Measurements from ENCODE around the gene NXPH2.
"Not testable (repeated sequence)": the region's sequence is repeated elsewhere in the genome, so short reads cannot be mapped to it uniquely, and the experiment has no call there.

Gene NXPH2

DNA sequence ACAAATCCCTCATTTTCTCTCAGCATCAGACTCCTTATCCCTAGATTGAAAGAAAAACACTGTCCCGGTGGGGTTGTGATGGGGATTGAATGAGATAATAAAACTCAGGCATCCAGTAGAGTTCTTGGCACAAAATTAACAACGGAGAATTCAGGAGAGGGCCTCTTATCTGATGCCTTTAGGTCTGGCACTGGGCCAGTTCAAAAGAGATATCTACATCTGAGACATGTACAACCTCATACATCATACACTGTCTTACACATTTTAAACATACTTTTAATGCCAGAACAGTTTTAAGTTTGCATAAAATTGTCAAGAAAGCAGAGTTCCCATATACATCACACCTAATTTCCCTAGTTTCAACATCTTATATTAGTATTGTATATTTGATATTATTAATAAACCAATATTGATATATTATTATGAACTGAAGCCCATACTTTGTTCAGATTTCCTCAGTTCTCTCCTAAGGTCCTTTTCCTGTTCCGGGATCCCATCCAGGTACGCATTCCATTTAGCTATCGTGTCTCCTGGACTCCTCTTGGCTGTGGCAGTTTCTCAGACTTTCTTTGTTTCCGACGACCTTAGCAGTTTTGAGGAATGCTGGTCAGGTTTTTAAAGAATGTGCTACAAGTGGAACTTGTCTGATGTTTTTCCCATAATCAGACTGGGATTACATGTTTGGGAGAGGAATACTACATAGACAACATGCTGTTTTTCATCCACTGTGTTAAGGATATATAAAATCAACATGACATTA, 27.8 kb downstream of the NXPH2 start:
- DNase-seq = no peak

DNA sequence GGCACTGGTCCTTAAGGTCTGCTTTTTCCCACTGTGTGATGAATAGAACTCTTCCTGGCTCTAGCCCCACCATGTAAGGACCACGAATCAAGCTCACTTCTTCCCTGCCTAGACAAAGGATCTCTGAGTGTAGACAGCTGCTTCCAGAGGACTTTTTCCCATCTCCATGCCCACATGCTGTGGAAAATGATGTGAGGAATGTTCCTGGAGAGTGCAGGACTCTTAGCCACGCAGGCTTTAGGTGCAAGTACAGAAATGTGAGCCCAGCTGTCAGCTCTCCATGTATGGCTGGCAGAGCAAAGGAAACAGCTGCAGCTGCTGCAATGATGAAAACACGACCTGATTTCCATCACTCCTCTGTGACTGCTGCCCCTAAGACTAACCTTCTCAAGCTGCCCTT, 35.5 kb downstream of the NXPH2 start:
- DNase-seq = no peak

DNA sequence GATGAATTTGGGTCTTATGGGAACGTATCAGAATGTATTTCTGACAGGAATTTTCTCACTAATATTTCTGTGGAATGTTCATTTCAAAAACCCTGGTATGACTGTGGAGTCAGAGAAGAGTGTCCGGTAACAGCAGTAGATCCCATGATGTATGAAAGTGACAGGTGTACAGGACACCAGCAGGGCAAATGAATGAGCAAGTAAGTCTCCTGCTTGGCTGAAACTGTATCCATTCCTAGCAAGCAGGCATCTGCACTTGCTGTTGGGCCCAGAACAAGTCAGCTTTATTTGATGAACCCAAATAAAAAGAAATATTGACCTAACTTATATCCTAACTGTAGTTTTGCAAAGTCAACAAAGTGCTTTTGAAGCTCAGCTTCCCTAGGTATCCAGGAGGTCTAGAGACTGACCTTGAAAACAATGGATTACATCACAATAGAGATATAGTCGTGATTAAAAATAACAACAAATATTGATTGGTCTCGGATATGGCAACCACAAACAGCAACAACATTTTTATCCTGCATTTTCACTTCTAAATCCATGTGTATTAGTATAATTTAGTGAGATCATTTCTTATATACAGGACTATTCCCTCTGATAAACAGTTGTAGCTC, 37.6 kb downstream of the NXPH2 start:
- DNase-seq = no peak

DNA sequence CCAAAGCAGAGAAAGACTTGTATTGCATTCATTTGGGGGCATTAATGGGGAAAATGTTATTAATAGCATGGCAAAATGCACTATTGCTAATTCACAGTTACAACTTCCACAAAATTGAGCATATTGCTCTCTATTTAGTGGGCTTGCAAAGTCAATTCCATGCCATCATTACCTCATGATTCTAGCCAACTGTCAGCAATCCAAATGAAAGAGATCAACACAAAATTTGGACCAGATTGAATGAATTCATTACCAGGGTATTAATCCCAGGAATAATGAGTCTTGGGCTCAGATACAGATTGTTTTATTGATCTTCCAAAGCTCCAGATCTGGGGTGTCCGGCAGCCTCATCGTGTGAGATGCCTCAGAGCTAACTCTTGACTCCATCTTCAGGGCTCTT, 38.3 kb downstream of the NXPH2 start:
- no peak for DNase-seq

DNA sequence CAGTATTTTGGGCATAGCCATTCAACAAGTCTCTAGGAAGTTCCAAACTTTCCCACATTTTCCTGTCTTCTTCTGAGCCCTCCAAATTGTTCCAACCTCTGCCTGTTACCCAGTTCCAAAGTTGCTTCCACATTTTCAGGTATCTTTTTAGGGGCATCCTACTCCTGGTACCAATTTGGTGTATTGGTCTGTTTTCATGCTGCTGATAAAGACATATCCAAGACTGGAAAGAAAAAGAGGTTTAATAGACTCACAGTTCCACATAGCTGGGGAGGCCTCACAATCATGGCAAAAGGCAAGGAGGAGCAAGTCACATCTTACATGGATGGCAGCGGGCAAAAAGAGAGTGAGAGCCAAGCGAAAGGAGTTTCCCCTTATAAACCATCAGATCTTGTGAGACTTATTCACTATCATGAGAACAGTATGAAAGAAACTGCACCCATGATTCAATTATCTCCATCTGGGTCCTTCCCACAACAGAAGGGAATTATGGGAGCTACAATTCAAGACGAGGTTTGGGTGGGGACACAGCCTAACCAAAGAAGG, 43.1 kb downstream of the NXPH2 start:
- not testable (repeated sequence) for DNase-seq

DNA sequence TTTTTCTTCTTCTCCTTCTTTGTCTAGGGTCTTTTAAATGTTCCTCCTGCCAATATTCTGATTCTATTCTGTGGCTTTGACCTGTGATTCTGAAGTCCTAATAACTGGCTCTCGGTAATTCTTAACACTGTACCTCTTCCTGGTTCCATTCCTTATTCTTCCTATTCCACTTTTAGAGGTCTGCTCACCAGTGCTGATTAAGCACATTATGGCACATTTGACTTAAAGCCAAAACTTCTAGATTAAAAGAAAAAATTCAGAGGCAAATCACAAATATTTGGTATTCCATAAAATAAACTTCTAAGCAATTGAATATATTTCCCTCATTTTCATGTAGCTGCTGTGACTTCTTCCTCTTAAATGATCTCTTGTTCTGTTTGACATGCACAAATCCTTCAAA, 47.5 kb downstream of the NXPH2 start:
- DNase-seq = no peak

DNA sequence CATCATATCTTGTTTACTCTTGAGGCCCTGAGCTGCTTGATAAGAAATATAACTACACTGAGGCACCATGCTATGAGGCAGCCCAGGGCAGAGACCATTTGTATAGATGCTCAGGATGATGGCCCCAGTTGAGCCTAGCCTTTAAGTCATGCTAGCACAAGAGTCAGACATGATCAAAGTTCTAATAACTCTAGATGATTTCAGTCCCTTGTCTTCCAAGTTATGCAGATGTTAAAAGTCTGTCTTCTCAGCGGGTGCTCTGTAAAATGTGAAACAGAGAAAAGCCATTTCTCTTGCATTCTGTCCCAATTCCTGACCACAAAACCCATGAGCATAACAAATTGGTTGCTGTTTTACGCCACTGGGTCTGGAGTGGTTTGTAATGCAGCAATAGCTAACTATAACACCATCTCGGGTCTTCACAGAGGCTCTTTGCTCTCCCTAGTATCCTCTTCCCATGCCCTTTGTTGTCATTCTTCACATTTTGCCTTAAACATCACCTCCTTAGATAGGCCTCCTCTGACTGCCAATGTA, 49.6 kb downstream of the NXPH2 start:
- no peak for DNase-seq

DNA sequence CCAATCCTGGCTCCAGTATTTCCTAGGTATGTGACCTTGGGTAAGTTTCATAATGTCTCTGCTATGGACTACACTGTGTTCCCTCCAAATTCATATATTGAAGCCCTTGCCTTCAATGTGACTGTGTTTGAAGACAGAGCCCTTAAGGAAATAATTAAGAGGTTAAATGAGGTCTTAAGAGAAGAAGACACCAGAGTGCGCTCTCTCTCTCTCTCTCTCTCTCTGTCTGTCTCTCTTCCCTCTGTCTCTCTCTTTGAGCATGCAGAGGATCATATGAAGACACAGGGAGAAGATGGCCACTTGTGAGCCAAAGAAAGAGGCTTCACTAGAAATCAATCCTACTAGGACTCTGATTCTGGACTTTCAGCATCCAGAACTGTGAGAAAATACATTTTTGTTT, 52.2 kb downstream of the NXPH2 start:
- DNase-seq = no peak

DNA sequence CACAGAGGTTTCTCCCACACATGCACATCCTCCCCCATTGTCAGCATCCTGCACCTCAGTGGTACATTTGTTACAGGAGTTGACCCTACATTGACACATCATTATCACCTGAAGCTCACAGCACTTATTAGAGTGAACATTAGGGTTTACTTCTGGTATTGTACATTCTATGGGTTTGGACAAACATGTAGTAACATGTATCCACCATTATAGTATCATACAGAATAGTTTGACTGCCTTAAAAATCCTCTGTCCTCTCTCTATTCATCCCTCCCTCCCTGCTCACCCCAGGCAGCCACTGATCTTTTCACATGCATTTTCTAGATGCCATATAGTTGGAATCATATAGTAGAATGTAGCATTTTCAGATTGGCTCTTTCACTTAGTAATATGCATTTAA, 53.5 kb downstream of the NXPH2 start:
- no peak for DNase-seq

DNA sequence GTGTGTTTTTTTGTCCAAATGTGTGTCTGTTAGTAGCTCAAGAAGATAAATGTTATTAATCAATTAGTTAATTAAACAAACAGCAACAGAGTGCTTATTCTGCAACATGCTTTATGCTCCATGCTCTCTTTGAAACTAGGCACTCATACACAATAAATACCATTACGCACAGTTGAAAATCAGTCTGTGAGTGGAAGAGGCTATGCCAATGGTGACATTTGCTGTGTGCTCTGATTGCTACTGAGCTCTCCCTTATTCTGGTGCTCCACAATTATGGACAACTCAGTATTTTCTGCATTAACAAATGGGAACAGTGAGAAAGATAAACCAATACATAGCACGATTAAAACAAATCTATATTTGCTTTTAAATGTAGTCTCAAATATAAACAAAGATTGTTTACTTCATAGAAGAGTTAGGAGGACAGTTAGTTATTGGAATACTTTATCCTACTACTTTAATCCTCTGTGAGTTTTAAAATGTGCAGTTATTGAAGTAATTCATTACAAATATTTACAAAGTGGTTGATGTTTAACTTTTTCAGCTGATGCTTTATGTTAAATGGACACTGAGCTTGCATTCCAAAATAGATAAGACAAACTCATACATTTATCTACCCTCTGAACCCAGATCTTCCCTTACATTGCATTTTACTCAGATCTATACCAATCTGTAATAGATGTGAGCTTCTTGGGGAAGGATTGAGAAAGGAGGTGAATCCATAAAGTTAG, 55.3 kb downstream of the NXPH2 start:
- no peak for DNase-seq

DNA sequence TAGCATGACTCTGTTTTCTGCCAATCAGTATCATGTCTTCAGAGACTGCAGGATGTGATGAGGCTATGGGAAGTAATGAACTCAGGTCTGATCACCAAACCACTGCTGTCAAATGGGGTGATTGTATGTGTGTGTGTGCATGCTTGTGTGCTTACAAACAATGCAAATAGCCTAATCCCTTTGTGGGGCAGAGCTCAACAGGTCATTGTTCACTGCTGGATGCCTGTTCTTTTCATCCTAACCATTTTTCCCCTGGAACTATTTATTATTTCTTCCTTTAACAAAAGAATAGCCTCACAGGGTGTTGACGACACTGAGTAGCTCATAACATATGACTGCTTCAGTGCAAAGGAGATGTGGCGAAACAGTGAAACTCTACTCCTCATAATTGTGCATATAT, 55.9 kb downstream of the NXPH2 start:
- no peak for DNase-seq

DNA sequence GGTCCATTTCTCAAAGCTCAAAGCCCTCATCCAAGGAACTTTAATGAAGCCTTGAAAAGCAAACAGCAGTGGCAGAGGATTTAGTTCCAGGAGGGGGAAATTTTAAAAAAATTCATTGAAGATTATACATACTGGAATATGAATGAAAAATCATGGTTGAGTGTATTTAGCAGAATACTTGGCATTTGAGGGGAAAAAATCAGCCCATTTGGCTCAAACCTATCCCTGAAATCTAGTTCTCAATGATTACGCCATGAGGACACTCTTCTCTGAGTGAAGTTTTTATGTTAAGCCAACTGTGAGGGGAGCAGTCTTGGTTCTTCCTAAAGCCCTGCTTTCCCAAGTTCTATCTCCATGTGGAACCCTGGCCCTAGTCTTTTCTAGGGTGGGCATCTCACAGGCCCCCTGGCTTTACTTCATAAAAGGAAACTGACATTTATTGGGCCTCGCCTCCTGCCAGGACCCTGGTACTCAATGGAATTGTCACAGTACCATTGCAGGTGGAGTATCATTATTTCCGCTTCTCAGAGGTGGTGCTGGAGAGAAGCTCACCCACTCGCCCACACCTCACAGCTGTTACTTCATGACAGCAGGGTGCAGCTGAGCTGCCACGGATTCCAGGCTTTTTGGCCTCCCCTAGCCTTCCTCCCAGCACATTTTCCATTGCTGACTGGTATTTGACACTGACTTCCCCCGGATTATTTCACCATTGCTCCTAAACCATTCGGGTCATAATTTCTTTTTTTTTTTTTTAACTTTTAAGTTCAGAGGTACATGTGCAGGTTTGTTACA, 56.8 kb downstream of the NXPH2 start:
- DNase-seq = no peak

DNA sequence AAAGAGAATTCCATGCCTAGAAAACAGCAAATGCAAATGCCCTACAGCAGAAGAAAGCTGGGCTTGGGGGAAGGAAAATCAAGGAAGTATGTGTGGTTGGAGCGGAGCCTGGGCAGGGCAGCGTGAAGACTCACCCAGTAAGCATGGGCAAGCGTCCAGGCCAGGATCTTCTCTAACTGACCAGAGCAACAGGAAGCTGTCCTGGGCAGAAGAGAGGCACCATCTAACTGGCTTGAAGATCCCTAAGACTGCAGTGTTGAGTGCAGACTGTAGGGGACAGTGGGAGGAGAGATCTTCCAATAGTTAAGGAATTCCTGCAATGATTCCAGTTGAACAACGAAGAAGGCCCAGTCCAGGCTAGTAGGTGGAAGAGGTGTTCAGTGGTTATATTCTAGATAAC, 57.9 kb downstream of the NXPH2 start:
- DNase-seq = no peak

DNA sequence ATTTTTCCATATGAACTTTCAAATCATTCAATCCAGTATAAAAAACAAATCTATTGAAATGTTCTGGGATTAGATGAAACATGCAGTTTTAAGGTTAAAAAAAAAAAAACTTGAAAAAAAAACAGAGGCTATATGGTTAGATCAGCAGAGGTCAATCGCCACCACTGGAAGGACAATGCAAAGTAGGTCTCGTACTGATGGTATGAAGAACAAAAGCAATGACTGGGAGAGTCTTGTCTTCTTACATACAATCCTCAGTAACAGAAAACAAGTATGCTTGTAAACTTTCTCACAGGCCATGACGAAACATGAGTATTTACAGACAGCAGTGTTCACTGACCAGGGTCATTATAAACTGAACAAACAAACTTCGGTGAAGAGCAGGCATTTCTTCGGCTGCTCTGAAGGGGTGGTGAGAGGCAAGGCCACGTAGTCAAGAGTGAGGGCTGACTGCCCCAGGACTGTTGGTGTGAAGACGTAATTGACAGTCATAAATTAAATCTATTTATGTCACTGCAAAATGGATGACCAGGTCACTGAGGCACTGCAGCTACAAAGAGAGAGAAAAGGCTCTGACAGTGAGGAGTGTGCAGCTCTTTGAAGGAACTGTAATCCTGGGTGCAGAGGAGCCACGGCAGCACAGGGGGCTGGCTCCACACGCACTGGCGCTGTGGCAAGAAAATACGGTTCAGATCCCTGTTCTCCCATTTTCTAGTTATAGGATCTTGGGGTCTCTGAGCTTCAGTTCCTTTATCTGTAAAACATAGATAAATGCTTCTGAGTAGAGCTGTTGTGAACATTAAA, 60.0 kb downstream of the NXPH2 start:
- no peak for DNase-seq

DNA sequence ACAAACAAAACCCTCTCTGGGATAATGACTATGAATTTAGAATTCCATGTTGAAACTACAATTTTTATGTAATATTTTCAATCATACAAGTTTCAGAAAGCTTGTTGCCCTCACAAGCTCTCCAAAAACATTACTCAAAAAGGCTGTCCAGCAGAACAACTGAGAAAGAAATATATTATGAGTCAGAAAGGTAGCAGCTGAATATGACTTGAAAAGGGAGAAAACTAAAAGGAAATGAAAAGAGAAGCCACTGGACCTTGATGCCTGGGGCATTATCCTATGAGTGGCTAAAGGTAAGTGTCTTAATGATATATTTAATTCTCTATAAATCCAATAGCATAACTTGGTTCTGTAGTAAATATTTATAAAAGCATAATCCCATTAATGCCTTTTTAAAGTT, 61.8 kb downstream of the NXPH2 start:
- no peak for DNase-seq

DNA sequence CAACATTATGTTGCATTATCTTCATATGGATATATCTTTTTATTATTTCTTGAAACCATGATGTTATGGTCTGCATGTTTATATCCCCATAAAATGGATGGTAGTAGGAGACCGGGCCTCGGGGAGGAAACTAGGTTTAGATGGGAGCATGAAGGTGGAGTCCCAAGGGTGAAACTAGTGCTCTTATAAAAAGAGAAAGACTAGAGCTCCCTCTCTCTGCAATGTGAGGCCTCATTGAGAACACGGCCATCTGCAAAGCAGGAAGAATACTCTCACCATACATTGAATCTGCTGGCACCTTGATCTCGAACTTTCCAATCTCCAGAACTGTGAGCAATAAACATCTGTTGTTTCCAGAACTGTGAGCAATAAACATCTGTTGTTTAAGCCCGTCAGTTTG, 64.0 kb downstream of the NXPH2 start:
- DNase-seq = no peak

DNA sequence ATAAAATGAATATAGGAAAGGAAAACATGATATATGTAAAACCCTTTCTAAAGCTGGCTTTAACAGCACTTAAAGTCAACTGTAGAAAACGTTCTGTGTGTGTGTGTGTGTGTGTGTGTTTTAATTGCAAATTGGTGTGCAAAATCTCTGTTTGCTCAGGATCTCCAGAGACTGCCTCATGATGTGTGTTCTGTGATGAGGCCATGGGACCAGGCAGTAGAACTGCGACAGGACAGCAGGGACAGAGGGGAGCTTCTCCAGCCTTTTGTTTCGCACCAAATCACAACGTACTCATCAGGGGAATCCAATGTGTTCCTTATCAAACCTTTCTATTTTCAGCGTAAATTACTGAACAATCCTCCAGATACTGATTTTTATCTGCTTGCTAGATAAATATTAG, 66.7 kb downstream of the NXPH2 start:
- no peak for DNase-seq

DNA sequence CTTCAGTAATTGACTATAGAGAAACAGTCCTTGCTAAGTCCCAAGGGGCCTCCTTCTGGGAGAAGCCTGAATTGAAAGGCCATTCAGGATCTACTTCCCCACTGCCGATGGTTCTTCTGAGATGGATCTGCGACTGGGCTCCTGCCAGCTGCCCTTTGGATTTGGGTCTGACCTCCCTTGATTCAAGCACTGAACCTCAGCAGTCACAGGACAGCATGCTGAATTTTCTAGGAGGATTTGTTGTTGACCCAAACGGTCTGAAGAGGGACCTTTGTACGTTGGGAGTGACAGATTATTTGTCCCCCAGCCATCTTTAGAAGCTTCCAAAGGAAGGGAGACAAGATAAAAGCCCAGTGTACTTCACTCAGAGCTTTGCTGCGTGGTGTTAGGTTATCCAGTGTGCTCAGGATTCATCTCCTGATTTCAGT, 67.1 kb downstream of the NXPH2 start:
- no peak for DNase-seq

DNA sequence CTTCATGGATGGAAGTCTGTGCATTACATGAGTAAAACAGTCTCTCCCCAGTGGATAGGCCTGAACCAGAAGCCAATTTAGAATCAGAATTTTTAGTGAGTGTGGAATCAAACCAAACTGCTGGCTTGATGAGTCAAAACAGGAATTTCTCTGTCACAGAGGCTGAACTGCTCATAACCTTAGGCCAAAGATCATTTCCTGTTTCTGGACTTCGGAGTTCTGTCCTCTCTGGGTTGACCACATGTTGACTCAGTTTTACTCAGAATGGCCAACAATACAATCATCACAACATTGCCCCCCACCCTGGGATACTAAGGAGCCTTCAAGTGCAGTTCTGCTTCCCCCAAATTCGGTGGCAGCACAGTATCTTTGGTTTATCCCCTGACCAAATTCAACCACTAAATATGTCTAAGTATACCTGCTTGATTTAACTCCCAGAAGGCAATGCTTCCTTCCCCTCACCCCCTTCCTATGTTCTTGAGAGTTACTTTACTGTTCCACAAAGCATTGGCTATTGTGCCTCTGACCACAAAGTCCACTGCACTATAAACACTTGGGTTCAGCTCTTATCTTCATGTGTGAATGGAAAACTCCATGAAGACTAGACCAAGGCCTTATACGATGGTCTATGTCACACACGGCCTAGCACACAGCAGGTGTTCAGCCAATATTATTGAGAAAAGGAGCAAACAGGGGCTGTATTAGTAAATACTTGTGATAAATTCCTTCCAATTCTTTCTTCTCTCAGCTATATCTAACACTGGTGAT, 67.8 kb downstream of the NXPH2 start:
- DNase-seq = no peak

DNA sequence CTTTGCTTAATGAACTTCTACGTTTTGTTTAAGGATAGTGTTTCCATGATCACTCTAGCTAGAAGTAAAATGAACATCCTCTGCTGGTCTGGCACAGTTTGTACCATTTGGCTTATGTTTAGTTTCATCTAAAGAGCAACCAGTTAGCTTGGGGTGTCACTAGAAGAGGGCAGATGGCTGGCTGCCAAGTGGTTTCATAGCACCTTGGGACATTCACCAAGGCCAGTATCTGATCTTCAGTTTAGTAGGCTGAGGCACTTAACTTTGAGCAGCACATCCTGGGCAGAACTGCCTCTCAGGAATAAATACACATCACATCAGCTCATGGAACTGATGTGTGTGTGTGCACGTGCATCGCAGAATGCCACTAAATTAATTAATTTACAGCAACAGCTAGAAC, 68.4 kb downstream of the NXPH2 start:
- no peak for DNase-seq

DNA sequence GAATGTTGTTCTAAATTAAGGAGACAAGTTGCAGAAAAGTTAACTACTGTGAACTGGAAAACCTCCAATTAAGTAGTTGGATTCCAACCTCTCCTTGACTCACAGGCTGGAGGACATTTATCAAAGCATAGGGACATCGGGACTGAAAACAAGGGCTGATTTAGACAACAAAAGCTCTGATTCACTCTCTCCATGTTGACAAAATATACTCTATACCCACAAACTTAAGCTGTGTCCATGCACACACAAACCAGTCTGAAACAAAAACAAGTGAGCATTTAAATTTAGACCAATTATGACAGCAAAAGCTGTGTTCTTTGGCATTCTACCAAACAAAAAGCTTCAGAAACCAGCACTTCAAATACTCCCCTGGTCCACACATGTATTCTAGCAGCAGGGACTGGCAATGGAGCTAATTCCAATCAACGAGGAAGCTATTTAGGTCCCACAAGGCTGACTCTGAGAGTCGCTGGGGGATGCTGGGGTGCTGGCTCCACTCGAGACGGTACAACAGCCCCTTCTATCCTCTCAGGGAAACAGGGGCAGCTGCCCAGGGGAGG, 71.4 kb downstream of the NXPH2 start:
- DNase-seq = no peak

Data from activated effector memory CD4-positive, alpha-beta T cell treated with anti-CD3 and anti-CD28 coated beads, Interleukin-2, amount 50 U/mL, for 16 hours (primary cell).